GM12801 (cell line): ENCODE measurements around the gene PEX14.

Experiments
- CTCF ChIP-seq: IDR thresholded peaks from one replicate; pipeline ENCODE4 v1.5.1; 2011; ENCODE audit warnings: control low read depth; ENCODE audit not compliant: insufficient read length; ENCODE audit errors: extremely low read depth

Gene PEX14

GRCh38 chr1:10610901-10611600, 136.3 kb downstream of the PEX14 start:
- TF ChIP-seq CTCF = no peak

- no peak for TF ChIP-seq CTCF
Measured at GRCh38 chr1:10612436-10613160, 137.8 kb downstream of the PEX14 start.

GRCh38 chr1:10613340-10613739, 138.6 kb downstream of the PEX14 start:
- no peak for TF ChIP-seq CTCF

GRCh38 chr1:10613861-10614260, 139.1 kb downstream of the PEX14 start:
- no peak for TF ChIP-seq CTCF

GRCh38 chr1:10614377-10615225, 139.9 kb downstream of the PEX14 start:
- TF ChIP-seq CTCF = no peak

GRCh38 chr1:10615332-10615731, 140.6 kb downstream of the PEX14 start:
- TF ChIP-seq CTCF = no peak
